Measurements from ENCODE around the gene SLAMF9.

SLAMF9 gene

DNA sequence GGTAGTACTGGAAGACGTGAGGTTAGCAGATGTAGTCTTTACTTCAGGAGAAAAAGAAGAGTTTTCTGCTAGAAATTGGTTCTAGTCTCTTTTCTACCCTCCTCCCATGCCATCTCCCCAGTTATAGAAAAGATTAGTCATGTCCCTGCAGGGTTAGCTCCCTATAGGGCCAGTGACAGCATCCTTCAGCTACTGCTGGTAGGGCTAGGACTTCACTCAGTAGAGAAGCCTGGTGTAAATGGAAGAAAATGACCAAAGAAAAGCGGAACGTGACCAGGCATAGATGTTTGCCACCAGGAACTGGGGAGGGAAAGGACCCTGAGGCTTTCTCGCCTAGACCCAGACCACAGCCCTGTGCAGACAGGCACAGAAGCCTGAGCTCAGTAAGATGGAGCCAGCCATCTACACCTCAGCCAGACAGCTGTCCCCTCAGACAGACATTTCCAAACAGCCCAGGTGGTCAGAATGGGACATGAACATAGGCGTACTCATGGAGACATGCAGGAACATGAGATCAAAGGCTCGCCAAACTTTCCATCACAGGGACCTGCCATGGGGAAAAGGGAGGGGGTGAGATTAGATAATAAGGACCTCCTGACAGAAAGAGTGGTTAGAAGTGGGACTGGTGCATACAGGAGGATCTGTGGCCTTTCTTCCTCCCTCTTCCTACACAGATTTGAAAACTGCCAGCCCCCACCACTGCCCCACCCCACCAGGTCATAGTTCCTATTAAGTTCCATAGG, 23.5 kb upstream of the SLAMF9 start:
- Histone ChIP-seq H3K4me3 (ENCODE audit: low read length) (no peak overlapping the region), H3K27me3 (ENCODE audit: insufficient read depth, low read length) (0 out of 2 replicates have a peak, but pooled peaks cover 3% of the 10 kb centered on the region), H3K4me1 (ENCODE audit: insufficient read depth, low read length) (no peaks in the 10 kb centered on the region), H3K9me3 (ENCODE audit: insufficient read depth, low read depth, low read length) (no peaks in the 10 kb centered on the region), H3K9ac (ENCODE audit: low read depth, low read length) (no peak overlapping the region), H3K36me3 (ENCODE audit: insufficient read depth, low read length) (no peaks in the 10 kb centered on the region), H3K27ac (ENCODE audit: low read depth, low read length) (no peak overlapping the region)
- 90% methylated on average over 6 of the region's 6 CpGs for WGBS

DNA sequence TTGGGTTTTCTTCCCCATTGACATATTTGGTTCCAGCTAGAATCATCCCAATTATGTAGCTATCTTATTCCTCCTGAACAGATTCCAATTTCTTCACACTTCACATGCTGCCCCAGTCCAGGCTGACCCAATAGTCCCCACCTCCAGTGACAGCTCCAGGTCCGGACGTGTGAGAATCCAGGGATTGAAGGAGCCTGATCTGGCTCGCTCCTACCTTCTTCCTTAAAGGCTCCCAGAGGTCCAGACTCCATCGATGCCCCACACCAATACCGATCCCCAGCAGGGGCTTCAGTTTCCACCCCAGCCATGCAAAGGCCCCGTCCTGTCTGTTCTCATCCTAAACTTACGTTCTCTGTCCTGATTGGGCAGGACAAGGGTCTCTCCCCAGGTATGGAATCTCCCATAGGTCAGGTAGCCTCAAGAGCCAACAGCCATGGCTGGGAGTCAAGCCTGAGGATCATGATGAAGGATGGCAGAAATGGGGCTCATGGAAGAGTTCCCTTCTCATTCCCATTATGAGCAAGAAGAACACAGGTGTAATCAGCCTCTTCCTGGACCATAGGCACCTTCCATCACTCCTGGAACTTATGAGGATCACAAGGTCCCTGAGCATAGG, 20.4 kb upstream of the SLAMF9 start:
- H3K4me1 ChIP-seq (ENCODE audit: insufficient read depth, low read length), result no peaks in the 10 kb centered on the region
- H3K27me3 ChIP-seq (ENCODE audit: insufficient read depth, low read length), result 0 out of 2 replicates have a peak, but pooled peaks cover 3% of the 10 kb centered on the region
- 91% methylated on average over 7 of the region's 7 CpGs for whole genome bisulfite sequencing
- H3K9me3 ChIP-seq (ENCODE audit: insufficient read depth, low read depth, low read length), result no peaks in the 10 kb centered on the region
- H3K27ac ChIP-seq (ENCODE audit: low read depth, low read length), result no peak overlapping the region
- no peak overlapping the region for H3K9ac ChIP-seq (ENCODE audit: low read depth, low read length)
- no peaks in the 10 kb centered on the region for H3K36me3 ChIP-seq (ENCODE audit: insufficient read depth, low read length)
- H3K4me3 ChIP-seq (ENCODE audit: low read length), result no peak overlapping the region

DNA sequence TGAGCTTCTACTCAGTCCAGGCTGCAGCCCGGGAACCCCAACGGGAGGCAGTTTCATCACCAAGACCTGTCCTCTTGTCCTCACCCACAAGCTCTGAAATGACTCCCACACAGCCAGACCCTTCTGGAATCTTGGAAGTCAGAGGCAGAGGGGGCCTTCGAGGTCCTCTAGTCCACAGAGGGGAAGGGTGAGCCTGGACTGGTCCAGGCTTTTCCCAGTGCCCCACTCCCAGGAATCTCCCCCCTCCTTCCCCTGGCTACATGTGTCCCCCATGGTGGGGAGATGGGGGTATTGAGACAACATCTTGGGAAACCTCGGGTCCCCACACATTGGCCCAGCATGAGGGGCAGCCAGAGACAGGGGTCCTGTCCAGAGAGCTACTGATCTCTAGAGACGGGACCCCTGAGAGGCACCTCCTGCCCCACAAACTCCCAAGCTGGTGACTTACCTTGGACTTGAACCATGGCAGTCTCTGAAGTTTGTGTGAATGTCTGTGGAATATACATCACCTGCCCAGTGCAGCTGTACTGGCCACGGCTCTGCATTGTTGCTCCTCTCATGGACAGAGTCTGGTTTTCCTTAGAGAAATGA, 19.4 kb upstream of the SLAMF9 start:
- Histone ChIP-seq H3K27me3 (ENCODE audit: insufficient read depth, low read length) (0 out of 2 replicates have a peak, but pooled peaks cover 3% of the 10 kb centered on the region), H3K9me3 (ENCODE audit: insufficient read depth, low read depth, low read length) (no peaks in the 10 kb centered on the region), H3K4me3 (ENCODE audit: low read length) (no peak overlapping the region), H3K27ac (ENCODE audit: low read depth, low read length) (no peak overlapping the region), H3K4me1 (ENCODE audit: insufficient read depth, low read length) (no peaks in the 10 kb centered on the region), H3K9ac (ENCODE audit: low read depth, low read length) (no peak overlapping the region), H3K36me3 (ENCODE audit: insufficient read depth, low read length) (no peaks in the 10 kb centered on the region)
- WGBS, result 85% methylated on average over 6 of the region's 6 CpGs

DNA sequence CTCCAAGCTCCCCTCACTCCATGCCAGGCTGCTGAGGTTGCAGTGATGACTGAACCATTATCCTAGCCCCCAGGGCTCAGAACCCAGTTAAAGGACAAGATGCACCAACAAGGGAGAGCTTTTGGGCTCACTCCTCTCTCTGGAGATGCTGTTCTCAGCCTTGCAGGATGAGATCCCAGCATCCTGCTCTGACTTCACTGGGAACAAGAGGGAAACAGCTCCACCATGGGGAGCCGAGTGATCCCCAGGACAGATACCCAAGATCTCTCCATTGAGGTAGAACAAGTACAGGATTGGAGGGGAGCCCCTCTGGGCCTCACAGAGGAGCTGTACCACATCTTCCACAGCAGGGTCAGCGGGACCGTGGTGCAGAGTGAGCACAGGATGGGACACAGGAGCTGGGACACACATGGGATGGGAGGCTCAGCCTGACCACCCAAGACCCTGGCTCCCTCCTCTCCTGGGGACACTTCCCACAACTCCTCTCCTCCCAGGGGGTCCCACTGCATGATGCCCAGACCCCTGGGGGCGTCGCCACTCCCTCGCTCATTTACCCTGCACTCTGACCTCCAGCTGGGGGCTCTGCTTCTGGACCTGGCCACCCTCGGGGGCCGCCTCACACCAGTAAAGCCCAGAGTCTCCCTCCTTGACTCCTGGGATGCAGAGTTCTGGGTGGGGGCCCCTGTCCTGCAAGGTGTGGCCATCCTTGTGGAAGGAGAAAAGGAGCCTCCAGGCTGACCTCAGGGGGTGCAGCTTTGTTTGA, 18.6 kb upstream of the SLAMF9 start:
- no peak overlapping the region for H3K27ac ChIP-seq (ENCODE audit: low read depth, low read length)
- H3K36me3 ChIP-seq (ENCODE audit: insufficient read depth, low read length), result no peaks in the 10 kb centered on the region
- H3K4me1 ChIP-seq (ENCODE audit: insufficient read depth, low read length), result no peaks in the 10 kb centered on the region
- H3K27me3 ChIP-seq (ENCODE audit: insufficient read depth, low read length), result 0 out of 2 replicates have a peak, but pooled peaks cover 3% of the 10 kb centered on the region
- H3K4me3 ChIP-seq (ENCODE audit: low read length), result no peak overlapping the region
- 89% methylated on average over 8 of the region's 8 CpGs for WGBS
- no peak overlapping the region for H3K9ac ChIP-seq (ENCODE audit: low read depth, low read length)
- H3K9me3 ChIP-seq (ENCODE audit: insufficient read depth, low read depth, low read length), result no peaks in the 10 kb centered on the region

DNA sequence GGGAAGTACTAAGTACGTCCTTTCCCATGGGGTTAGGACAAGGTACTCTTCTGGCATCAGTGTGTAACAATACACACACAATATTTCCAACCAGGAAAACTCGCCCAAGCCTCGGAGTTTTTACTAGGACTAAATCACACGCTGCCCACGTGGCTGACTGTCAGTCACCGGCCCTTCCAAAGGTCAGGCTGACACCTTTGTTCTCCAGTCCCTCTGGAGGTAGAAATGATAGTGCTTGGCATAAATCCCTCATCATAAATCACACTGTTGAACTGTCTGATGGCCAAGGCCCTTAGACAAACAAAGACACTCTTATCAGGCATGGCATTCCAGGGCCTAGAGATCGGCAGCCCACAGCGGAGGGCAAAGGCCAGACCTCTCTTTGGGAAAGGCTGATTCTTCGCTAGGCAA, 16.9 kb upstream of the SLAMF9 start:
- Histone ChIP-seq H3K9ac (ENCODE audit: low read depth, low read length) (no peak overlapping the region), H3K4me1 (ENCODE audit: insufficient read depth, low read length) (no peaks in the 10 kb centered on the region)
- 83% methylated on average over 9 of the region's 9 CpGs for WGBS

DNA sequence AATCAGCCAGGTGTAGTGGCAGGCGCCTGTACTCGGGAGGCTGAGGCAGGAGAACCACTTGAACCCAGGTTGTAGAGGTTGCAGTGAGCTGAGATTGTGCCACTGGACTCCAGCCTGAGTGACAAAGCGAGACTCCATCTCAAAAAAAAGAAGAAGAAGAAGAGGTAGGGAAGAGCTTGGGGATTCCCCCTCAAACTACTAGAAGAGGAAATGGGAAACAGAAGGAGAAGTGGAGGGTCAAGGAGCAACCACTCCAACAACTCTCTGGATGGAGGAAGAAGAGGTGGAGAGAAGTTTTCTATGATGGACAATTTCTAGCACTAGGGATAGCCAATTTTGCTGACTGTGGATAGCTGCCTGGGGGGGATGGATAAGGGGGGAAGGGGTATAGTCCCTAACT, 14.9 kb upstream of the SLAMF9 start:
- Histone ChIP-seq H3K9ac (ENCODE audit: low read depth, low read length) (no peak overlapping the region), H3K36me3 (ENCODE audit: insufficient read depth, low read length) (no peaks in the 10 kb centered on the region), H3K4me1 (ENCODE audit: insufficient read depth, low read length) (no peaks in the 10 kb centered on the region), H3K9me3 (ENCODE audit: insufficient read depth, low read depth, low read length) (no peaks in the 10 kb centered on the region), H3K27ac (ENCODE audit: low read depth, low read length) (no peak overlapping the region), H3K4me3 (ENCODE audit: low read length) (no peak overlapping the region), H3K27me3 (ENCODE audit: insufficient read depth, low read length) (no peaks in the 10 kb centered on the region)
- 95% methylated on average over 3 of the region's 3 CpGs for WGBS

More for the DNA sequence above, 16.9 kb upstream of the SLAMF9 start:
- H3K9me3 ChIP-seq (ENCODE audit: insufficient read depth, low read depth, low read length), result no peaks in the 10 kb centered on the region
- no peaks in the 10 kb centered on the region for H3K36me3 ChIP-seq (ENCODE audit: insufficient read depth, low read length)
- H3K27ac ChIP-seq (ENCODE audit: low read depth, low read length), result no peak overlapping the region
- 0 out of 2 replicates have a peak, but pooled peaks cover 3% of the 10 kb centered on the region for H3K27me3 ChIP-seq (ENCODE audit: insufficient read depth, low read length)
- H3K4me3 ChIP-seq (ENCODE audit: low read length), result no peak overlapping the region

DNA sequence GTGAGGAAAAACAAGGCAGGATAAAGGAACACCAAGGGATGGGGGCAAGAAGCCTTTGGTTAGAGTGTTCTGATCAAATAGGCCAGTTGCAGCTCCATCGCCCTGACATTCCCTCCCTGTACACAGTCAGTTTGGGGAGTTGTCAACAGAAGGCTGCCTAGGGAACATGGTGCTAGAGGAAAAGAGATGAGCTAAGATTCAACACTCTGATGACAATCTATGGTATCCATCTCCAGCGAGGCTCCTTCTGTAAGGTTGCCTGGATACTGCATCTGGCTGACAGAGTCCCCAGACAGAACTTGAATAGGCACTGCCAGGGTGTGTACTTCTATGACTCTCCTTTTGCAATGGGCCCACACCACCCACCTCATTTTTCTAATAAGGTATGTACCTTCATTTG, 11.2 kb upstream of the SLAMF9 start:
- no peaks in the 10 kb centered on the region for H3K27me3 ChIP-seq (ENCODE audit: insufficient read depth, low read length)
- H3K4me1 ChIP-seq (ENCODE audit: insufficient read depth, low read length), result no peaks in the 10 kb centered on the region
- H3K27ac ChIP-seq (ENCODE audit: low read depth, low read length), result no peak overlapping the region
- no peak overlapping the region for H3K9ac ChIP-seq (ENCODE audit: low read depth, low read length)
- WGBS, result 95% methylated on average over 2 of the region's 2 CpGs
- H3K9me3 ChIP-seq (ENCODE audit: insufficient read depth, low read depth, low read length), result no peaks in the 10 kb centered on the region
- no peaks in the 10 kb centered on the region for H3K36me3 ChIP-seq (ENCODE audit: insufficient read depth, low read length)
- no peak overlapping the region for H3K4me3 ChIP-seq (ENCODE audit: low read length)

DNA sequence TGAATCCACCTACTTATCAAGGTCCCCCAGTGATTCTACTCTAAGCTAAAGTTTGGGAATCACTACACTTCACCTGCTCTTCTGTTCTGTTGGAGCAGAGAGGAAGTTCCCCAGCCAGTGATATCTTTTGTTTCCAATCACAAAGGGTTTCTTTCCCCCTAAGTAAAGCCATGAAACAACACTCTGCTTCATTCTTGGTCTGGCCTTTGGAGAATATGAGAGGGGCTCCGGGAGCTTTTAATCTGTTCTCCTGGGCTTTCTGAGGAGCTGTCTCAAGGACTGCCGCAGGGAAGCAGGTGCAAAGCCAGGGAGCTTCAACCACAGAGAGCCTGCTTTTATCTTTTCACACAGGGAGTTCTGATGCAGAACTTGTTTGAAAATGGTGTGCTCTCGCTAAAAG, 10.1 kb upstream of the SLAMF9 start:
- H3K9ac ChIP-seq (ENCODE audit: low read depth, low read length), result no peak overlapping the region
- WGBS, result 64% methylated on average over 3 of the region's 3 CpGs
- H3K9me3 ChIP-seq (ENCODE audit: insufficient read depth, low read depth, low read length), result no peaks in the 10 kb centered on the region
- no peak overlapping the region for H3K27ac ChIP-seq (ENCODE audit: low read depth, low read length)
- no peaks in the 10 kb centered on the region for H3K27me3 ChIP-seq (ENCODE audit: insufficient read depth, low read length)
- H3K4me3 ChIP-seq (ENCODE audit: low read length), result no peak overlapping the region
- H3K36me3 ChIP-seq (ENCODE audit: insufficient read depth, low read length), result no peaks in the 10 kb centered on the region
- H3K4me1 ChIP-seq (ENCODE audit: insufficient read depth, low read length), result no peaks in the 10 kb centered on the region

DNA sequence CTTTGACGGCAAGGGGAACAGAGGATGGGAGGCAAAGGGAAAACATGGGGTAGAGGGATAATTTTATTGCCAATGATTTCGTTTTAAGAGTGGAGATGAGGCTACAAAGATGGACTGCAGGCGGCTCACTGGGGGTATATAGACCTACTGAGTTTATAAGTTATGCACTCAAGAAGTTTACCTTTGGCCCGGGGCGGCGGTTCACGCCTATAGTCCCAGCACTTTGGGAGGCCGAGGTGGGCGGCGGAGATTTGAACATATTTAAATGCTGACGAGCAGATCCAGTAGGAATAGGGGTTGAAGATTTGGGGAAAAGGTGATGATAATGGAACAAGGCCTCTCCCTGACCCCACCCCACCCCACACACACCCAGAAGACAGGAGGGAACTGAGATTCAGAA, 8.1 kb upstream of the SLAMF9 start:
- Histone ChIP-seq H3K36me3 (ENCODE audit: insufficient read depth, low read length) (no peaks in the 10 kb centered on the region), H3K9ac (ENCODE audit: low read depth, low read length) (no peak overlapping the region), H3K27ac (ENCODE audit: low read depth, low read length) (no peak overlapping the region), H3K4me1 (ENCODE audit: insufficient read depth, low read length) (no peaks in the 10 kb centered on the region), H3K27me3 (ENCODE audit: insufficient read depth, low read length) (no peaks in the 10 kb centered on the region), H3K4me3 (ENCODE audit: low read length) (no peak overlapping the region), H3K9me3 (ENCODE audit: insufficient read depth, low read depth, low read length) (no peaks in the 10 kb centered on the region)
- 94% methylated on average over 10 of the region's 11 CpGs for WGBS

DNA sequence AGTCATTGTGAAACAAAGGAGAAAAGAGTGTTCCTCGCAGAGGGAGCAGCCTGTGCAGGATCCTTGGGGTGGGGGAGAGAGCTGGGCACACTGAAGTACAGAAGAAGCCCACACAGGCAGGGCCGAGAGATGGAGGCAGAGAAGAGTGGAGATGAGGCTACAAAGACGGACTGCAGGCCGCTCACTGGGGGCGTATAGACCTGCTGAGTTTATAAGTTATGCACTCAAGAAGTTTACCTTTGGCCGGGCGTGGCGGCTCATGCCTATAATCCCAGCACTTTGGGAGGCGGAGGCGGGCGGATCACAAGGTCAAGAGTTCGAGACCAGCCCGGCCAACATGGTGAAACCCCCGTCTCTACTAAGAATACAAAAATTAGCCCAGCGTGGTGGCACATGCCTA, 7.6 kb upstream of the SLAMF9 start:
- no peak overlapping the region for H3K9ac ChIP-seq (ENCODE audit: low read depth, low read length)
- no peak overlapping the region for H3K4me3 ChIP-seq (ENCODE audit: low read length)
- no peaks in the 10 kb centered on the region for H3K27me3 ChIP-seq (ENCODE audit: insufficient read depth, low read length)
- no peaks in the 10 kb centered on the region for H3K36me3 ChIP-seq (ENCODE audit: insufficient read depth, low read length)
- no peak overlapping the region for H3K27ac ChIP-seq (ENCODE audit: low read depth, low read length)
- no peaks in the 10 kb centered on the region for H3K4me1 ChIP-seq (ENCODE audit: insufficient read depth, low read length)
- no peaks in the 10 kb centered on the region for H3K9me3 ChIP-seq (ENCODE audit: insufficient read depth, low read depth, low read length)
- WGBS, result 92% methylated on average over 15 of the region's 15 CpGs
